Endothelial cell (in vitro differentiated cells): ENCODE measurements around the gene RPRM. TPM values are rescaled to one million over a fixed set of nuclear protein-coding genes. Genes with fewer than 3 reads are reported as not detected.
A peak's percentile ranks its signal among the peaks of the same experiment; 100 is the strongest.

ENCODE experiments used
- DNase-seq: peaks from one replicate; pipeline ENCODE4 v3.0.0; 2021; ENCODE audit warnings: low spot score
- H3K27ac Mint-ChIP-seq: one replicate; pipeline ENCODE4 v1.8.0; 2021; ENCODE audit warnings: mixed read lengths, inconsistent platforms; ENCODE audit not compliant: unreplicated experiment
- H3K27me3 Mint-ChIP-seq: one replicate; pipeline ENCODE4 v1.8.0; 2021; ENCODE audit warnings: mild to moderate bottlenecking, moderate library complexity, mixed read lengths, inconsistent platforms; ENCODE audit not compliant: unreplicated experiment
- H3K36me3 Mint-ChIP-seq: one replicate; pipeline ENCODE4 v1.8.0; 2021; ENCODE audit warnings: mild to moderate bottlenecking, low read depth, mixed read lengths, inconsistent platforms; ENCODE audit not compliant: unreplicated experiment
- H3K4me1 Mint-ChIP-seq: one replicate; pipeline ENCODE4 v1.8.0; 2021; ENCODE audit warnings: mild to moderate bottlenecking, mixed read lengths, inconsistent platforms; ENCODE audit not compliant: unreplicated experiment
- H3K4me3 Mint-ChIP-seq: one replicate; pipeline ENCODE4 v1.8.0; 2021; ENCODE audit warnings: mild to moderate bottlenecking, mixed read lengths, inconsistent platforms; ENCODE audit not compliant: unreplicated experiment
- H3K9me3 Mint-ChIP-seq: one replicate; pipeline ENCODE4 v1.8.0; 2021; ENCODE audit warnings: mixed read lengths, inconsistent platforms; ENCODE audit not compliant: unreplicated experiment
- long read RNA-seq: library from polyadenylated mRNA; unstranded; transcript quantifications from one replicate; pipeline ENCODE4 v2.0.0, GENCODE V29; 2020; ENCODE audit not compliant: unreplicated experiment
- total RNA-seq: library from RNA; stranded (reverse); fragmentation: NEBNext Ultra II Directional; extraction: Animal tissue kit (Norgen Biotek cat#: 25700); gene quantifications from one replicate; pipeline ENCODE4 v1.2.1, GENCODE V29; 2021; ENCODE audit not compliant: unreplicated experiment
- TF ChIP-seq, protein P1 (sequence below): fragments of 200-600 bp; sonication (generic); IDR thresholded peaks from one replicate; pipeline ENCODE4 v1.5.0; 2021; ENCODE audit warnings: antibody characterized with exemption; ENCODE audit not compliant: unreplicated experiment

RPRM gene
- total RNA-seq = 6.4 TPM
- long read RNA-seq, partial matches to known transcripts = 0 of 1 reads
- long read RNA-seq, other reads (novel, unspliced or antisense) = 0 of 1 reads

- H3K27me3 Mint-ChIP-seq = peaks cover 3% of the 10 kb centered on the region
- peaks cover 42% of the 10 kb centered on the region for H3K4me1 Mint-ChIP-seq
- H3K9me3 Mint-ChIP-seq = no peaks in the 10 kb centered on the region
- peak within 1 kb of the TSS; percentile 93 for H3K4me3 Mint-ChIP-seq
- peak; percentile 92 for DNase-seq
- H3K36me3 Mint-ChIP-seq = no peaks in the 10 kb centered on the region
- peak within 1 kb of the TSS; percentile 83 for H3K27ac Mint-ChIP-seq
- TF ChIP-seq, protein P1, sequence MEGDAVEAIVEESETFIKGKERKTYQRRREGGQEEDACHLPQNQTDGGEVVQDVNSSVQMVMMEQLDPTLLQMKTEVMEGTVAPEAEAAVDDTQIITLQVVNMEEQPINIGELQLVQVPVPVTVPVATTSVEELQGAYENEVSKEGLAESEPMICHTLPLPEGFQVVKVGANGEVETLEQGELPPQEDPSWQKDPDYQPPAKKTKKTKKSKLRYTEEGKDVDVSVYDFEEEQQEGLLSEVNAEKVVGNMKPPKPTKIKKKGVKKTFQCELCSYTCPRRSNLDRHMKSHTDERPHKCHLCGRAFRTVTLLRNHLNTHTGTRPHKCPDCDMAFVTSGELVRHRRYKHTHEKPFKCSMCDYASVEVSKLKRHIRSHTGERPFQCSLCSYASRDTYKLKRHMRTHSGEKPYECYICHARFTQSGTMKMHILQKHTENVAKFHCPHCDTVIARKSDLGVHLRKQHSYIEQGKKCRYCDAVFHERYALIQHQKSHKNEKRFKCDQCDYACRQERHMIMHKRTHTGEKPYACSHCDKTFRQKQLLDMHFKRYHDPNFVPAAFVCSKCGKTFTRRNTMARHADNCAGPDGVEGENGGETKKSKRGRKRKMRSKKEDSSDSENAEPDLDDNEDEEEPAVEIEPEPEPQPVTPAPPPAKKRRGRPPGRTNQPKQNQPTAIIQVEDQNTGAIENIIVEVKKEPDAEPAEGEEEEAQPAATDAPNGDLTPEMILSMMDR = peak; percentile 86
These were observed at the start of gene RPRM for GRCh38 chr2:153478289-153479261. Gene RPRM (minus strand): TSS chr2:153478762. CDS start chr2:153478565, 197 bp downstream.

DNA sequence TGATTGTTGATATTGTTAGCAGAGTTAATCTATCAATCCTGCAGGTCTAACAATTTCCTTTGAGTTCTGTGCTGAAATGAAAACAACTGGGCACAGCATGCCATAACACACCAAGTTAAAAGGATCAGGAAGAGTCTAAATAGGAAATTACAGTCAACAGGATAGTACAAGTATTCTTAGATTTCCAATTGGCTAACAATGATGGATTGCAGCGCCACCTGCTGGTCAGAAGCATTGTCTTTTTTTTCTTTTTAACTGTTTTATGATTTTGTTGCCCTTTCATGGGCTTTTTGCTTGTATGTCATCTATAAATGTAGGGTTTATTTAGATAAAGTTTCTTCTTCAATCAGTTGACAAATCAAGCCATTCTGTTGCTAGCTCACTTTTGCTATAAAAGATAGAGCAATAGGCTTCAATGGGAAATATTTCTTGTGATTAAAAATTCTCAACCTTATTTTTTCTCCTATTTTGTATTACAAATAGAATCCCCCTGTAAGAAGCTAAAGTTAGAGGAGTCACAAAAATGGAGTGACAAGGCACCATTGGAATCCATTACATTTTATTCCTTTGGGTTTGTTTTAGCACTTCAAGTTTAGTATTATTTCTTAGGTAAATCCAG, 40.8 kb upstream of the RPRM start:
- Mint-ChIP-seq H3K9me3 (no peaks in the 10 kb centered on the region), H3K4me1 (peaks cover 5% of the 10 kb centered on the region), H3K36me3 (no peaks in the 10 kb centered on the region), H3K27me3 (no peaks in the 10 kb centered on the region), H3K27ac (no peak overlapping the region), H3K4me3 (no peak overlapping the region)
- DNase-seq = peak; percentile 64
- TF ChIP-seq, protein P1 = peak; percentile 97

DNA sequence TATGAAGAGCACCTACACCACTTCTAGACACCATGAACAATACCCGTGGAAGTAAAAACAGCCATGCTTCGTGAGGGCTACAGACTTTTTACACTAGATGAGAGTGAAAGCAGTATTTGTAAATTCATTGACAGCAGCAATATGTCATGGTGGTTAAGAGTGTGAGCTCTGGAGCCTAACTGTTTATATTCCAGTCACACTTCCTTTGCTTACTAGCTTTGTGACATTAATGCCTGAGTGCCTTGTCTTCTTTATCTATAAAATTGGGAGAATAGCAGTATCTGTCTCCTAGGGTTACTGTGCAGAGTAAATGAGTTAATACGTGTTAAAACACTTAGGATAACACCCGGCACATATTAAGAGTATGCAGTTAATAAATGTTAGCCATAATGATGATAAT, 33.8 kb upstream of the RPRM start:
- no peak overlapping the region for H3K4me3 Mint-ChIP-seq
- TF ChIP-seq, protein P1 = no peak
- H3K9me3 Mint-ChIP-seq = peaks cover 5% of the 10 kb centered on the region
- DNase-seq = no peak
- H3K36me3 Mint-ChIP-seq = peaks cover 4% of the 10 kb centered on the region
- H3K27me3 Mint-ChIP-seq = peaks cover 3% of the 10 kb centered on the region
- H3K27ac Mint-ChIP-seq = no peak overlapping the region
- peaks cover 25% of the 10 kb centered on the region for H3K4me1 Mint-ChIP-seq

DNA sequence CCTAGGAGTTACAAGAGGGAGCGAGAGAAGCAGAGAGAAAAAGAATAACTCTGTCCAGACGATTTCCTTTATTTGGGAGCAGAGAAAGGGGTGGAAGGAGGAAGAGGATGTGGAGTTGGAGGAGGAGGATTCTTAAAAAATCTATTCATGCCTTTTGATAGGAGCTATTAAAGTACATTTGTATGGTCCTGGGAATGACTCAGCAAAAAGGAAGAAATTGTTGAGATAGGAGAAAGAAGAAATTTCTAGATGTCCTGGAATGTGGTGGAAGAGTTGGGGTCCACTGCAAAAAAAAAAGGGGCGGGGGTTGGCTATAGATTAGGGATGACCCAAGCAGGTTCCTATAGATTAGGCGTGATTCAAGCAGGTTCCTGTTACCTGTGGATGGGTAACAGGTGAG, 32.4 kb upstream of the RPRM start:
- TF ChIP-seq, protein P1 = no peak
- Mint-ChIP-seq H3K27ac (no peak overlapping the region), H3K9me3 (peaks cover 5% of the 10 kb centered on the region), H3K4me3 (no peak overlapping the region), H3K36me3 (peaks cover 4% of the 10 kb centered on the region), H3K4me1 (peaks cover 25% of the 10 kb centered on the region), H3K27me3 (peaks cover 3% of the 10 kb centered on the region)
- no peak for DNase-seq
